NB4 (cell line): Measurements from ENCODE around the gene CRIP2.

Source experiments
- DNase-seq: peaks from one replicate; pipeline ENCODE4 v3.0.0; 2010; ENCODE audit warnings: low read depth
- H3K4me3 ChIP-seq: one replicate; pipeline ENCODE4 v1.5.1; 2011; ENCODE audit warnings: mild to moderate bottlenecking, low read depth, low read length, moderate library complexity
- MYC ChIP-seq: IDR thresholded peaks from 2 replicates; pipeline ENCODE4 v1.6.1; 2011; ENCODE audit warnings: low read depth, low read length
- POLR2A ChIP-seq: IDR thresholded peaks from 2 replicates; pipeline ENCODE4 v1.6.1; 2011; ENCODE audit warnings: mild to moderate bottlenecking; ENCODE audit not compliant: insufficient read length; ENCODE audit errors: extremely low read depth
- TF ChIP-seq, protein P1 (sequence below): IDR thresholded peaks from 2 replicates; pipeline ENCODE4 v1.6.1; 2011; ENCODE audit warnings: low read depth, low read length
- TF ChIP-seq, protein P2 (sequence below): IDR thresholded peaks from one replicate; pipeline ENCODE4 v1.5.1; 2012; ENCODE audit warnings: low read depth, low read length

Gene CRIP2

DNA sequence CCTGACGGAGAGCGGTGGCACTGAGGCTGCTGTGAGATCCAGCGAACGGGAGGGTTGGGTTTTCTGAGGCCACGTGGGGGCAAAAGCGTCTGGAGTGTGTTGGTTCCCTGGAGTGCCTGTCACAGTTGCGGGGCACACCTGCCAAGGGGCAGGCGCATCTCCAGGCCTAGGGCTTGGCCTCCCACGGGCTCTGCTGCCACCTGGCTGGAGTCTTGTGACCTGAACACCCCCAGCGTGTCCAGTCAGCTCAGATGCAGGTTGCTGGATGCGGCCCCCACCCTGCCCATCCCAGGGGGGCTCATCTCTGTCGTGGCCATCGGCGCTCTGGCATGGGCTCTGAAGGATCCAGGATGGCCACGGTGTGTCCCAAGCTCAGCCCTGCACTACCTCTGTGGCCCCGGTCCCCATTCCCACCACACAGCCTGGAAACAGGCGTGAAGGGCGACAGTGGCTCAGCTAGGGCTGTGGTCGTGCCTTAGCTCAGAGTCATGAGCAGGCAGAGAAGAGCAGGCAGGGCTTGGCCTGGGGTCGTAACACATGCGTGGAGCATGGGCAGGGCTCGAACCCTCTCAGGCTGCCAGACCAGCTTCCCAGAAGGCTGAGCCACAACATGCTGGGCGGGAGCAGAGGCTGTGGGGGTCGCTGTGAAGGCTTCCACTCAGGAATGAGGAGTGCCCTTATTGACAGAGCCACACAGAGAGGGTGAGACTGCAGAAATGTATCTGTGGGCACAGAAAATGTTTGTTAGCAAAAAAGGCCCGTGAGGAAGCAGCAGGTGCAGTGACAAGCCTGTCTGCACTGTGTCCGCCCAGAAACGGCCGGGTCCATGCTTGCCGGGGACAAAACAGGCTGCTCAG is 23.5 kb upstream of the CRIP2 start:
- no peak for DNase-seq
- H3K4me3 ChIP-seq: no peak overlapping the region
- TF ChIP-seq MYC (no peak), POLR2A (no peak)
- TF ChIP-seq, protein P1, sequence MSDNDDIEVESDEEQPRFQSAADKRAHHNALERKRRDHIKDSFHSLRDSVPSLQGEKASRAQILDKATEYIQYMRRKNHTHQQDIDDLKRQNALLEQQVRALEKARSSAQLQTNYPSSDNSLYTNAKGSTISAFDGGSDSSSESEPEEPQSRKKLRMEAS: no peak
- TF ChIP-seq, protein P2, sequence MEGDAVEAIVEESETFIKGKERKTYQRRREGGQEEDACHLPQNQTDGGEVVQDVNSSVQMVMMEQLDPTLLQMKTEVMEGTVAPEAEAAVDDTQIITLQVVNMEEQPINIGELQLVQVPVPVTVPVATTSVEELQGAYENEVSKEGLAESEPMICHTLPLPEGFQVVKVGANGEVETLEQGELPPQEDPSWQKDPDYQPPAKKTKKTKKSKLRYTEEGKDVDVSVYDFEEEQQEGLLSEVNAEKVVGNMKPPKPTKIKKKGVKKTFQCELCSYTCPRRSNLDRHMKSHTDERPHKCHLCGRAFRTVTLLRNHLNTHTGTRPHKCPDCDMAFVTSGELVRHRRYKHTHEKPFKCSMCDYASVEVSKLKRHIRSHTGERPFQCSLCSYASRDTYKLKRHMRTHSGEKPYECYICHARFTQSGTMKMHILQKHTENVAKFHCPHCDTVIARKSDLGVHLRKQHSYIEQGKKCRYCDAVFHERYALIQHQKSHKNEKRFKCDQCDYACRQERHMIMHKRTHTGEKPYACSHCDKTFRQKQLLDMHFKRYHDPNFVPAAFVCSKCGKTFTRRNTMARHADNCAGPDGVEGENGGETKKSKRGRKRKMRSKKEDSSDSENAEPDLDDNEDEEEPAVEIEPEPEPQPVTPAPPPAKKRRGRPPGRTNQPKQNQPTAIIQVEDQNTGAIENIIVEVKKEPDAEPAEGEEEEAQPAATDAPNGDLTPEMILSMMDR: no peak

DNA sequence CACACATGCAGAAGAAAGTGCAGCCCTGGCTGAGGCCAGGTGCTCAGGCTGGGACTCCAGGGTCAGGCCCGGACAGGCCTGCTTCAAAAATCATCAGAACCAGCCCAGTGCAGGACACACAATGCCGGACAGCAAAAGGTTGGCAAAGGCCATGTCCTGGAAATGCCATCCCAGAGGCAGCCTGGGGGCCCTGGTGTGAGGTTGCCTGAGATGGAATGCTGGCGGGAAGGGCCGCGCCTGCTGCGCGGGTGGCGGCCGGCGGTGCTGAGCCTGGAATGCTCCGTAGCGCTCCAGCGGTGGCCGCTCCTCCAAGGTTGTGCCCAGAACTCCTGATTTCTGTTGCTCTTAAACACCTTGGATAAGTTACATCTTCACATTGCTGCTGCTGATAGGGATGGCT is 21.7 kb upstream of the CRIP2 start:
- no peak overlapping the region for H3K4me3 ChIP-seq
- DNase-seq: no peak

GRCh38 chr14:105453847-105454246 is 20.8 kb upstream of the CRIP2 start:
- TF ChIP-seq, protein P1: no peak
- no peak overlapping the region for H3K4me3 ChIP-seq
- DNase-seq: no peak

More for the DNA sequence above, 21.7 kb upstream of the CRIP2 start:
- TF ChIP-seq POLR2A: no peak
- TF ChIP-seq MYC: no peak
- TF ChIP-seq, protein P2: no peak
- TF ChIP-seq, protein P1: no peak

DNA sequence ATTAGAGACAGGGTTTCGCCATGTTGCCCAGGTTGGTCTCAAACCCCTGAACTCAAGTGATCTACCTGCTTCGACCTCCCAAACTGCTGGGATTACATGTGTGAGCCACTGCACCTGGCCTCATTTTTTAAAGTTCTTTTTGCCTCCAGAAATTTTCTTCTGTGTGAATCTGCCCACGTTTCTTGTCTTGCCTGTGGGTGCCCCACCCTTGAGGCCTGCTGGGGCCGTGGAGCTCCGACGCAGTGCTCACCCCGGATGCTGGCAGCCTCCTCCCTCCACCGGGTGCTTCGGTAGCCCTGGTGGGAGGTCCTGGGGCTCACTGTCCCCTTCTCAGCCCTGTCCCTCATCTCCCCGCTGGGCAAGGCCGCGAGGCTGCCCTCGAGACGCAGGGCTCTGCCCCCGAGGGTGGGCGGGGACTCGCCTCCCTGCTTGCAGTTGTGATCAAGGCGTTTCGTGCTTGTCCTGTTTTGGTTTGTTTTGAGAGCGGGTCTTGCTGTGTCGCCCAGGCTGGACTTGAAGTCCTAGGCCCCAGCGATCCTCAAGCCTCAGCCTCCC is 19.5 kb upstream of the CRIP2 start:
- no peak overlapping the region for H3K4me3 ChIP-seq
- TF ChIP-seq, protein P2: no peak
- TF ChIP-seq, protein P1: no peak
- TF ChIP-seq POLR2A (no peak), MYC (no peak)
- no peak for DNase-seq

DNA sequence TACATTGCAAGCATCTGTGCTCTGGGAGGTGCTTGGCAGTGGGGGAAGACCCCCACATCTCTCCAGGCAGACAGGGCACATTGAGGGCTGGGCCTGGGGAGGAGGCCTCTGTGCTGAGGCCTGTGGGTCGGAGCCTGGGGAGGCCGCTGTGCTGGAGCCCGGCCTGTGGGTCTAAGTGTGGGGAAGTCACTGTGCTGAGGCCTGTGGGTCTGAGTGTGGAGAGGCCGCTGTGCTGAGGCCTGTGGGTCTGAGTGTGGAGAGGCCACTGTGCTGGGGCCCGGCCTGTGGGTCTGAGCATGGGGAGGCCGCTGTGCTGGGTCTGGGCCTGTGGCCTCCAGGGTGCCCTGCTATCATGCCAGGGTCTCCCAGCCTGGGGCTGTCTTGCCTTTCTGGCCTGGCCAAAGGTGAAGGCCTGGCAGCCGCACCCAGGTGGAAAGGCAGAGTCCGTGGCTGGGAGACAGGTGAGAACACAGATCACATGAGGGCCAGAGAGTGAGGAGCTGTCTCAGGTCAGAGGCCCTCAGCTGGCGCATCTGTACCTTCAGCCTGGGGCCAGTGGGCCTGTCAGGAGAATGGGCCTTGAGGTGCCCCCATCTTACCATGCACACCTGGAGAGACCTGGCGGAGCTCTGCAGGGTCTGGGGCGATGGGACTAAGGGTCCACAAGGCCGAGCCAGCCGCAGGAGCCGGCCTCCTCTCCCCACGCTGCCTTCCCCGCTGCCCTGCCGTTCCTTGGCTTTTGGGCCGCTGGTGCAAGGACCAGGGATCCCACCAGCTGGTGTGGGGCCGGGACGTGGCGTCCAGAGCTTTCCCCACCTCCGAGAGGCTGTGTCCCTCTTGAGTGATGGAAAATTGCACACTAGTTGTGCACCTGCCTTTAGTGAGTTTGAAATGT is 18.6 kb upstream of the CRIP2 start:
- no peak for DNase-seq
- H3K4me3 ChIP-seq: no peak overlapping the region
- TF ChIP-seq MYC (no peak), POLR2A (no peak)
- TF ChIP-seq, protein P1: no peak
- TF ChIP-seq, protein P2: no peak
